GM21529 (cell line): ENCODE results near the gene SLIT3.

Source experiments
- ATAC-seq: cut with Tn5 transposase; IDR thresholded peaks from one replicate; pipeline ENCODE4 v1.9.1; 2021; ENCODE audit not compliant: unreplicated experiment

The SLIT3 gene

GRCh38 chr5:168788107-168788506, 512.8 kb downstream of the SLIT3 start:
- no peak for ATAC-seq

GRCh38 chr5:168786147-168786546, 514.8 kb downstream of the SLIT3 start:
- no peak for ATAC-seq

- no peak for ATAC-seq
These were observed 516.5 kb downstream of the SLIT3 start for GRCh38 chr5:168784454-168784853.

GRCh38 chr5:168781941-168782571, 518.9 kb downstream of the SLIT3 start:
- no peak for ATAC-seq

GRCh38 chr5:168780888-168781287, 520.1 kb downstream of the SLIT3 start:
- no peak for ATAC-seq

GRCh38 chr5:168779333-168779732, 521.6 kb downstream of the SLIT3 start:
- ATAC-seq: no peak

GRCh38 chr5:168778536-168778935, 522.4 kb downstream of the SLIT3 start:
- no peak for ATAC-seq

GRCh38 chr5:168777651-168778050, 523.3 kb downstream of the SLIT3 start:
- ATAC-seq: no peak

GRCh38 chr5:168776070-168776469, 524.9 kb downstream of the SLIT3 start:
- ATAC-seq: no peak

GRCh38 chr5:168773226-168773625, 527.7 kb downstream of the SLIT3 start:
- ATAC-seq: no peak

- ATAC-seq: no peak
These were observed 528.5 kb downstream of the SLIT3 start for GRCh38 chr5:168772316-168772961.

- ATAC-seq: no peak
These were observed 529.3 kb downstream of the SLIT3 start for GRCh38 chr5:168771678-168772077.

GRCh38 chr5:168770996-168771395, 529.9 kb downstream of the SLIT3 start:
- no peak for ATAC-seq

GRCh38 chr5:168770036-168770498, 530.9 kb downstream of the SLIT3 start:
- no peak for ATAC-seq

GRCh38 chr5:168768172-168768571, 532.8 kb downstream of the SLIT3 start:
- no peak for ATAC-seq

GRCh38 chr5:168766426-168766700, 534.6 kb downstream of the SLIT3 start:
- ATAC-seq: no peak

- no peak for ATAC-seq
These were observed 535.2 kb downstream of the SLIT3 start for GRCh38 chr5:168765551-168766425.

- ATAC-seq: no peak
These were observed 535.8 kb downstream of the SLIT3 start for GRCh38 chr5:168765086-168765550.

- ATAC-seq: no peak
These were observed 544.2 kb downstream of the SLIT3 start for GRCh38 chr5:168756453-168757391.

- ATAC-seq: no peak
These were observed 545.3 kb downstream of the SLIT3 start for GRCh38 chr5:168755548-168756093.
